ENCODE results near the gene ZFYVE28. TPM values are rescaled to one million over a fixed set of nuclear protein-coding genes. Genes with fewer than 3 reads are reported as not detected.

Gene ZFYVE28
- polyA plus RNA-seq, 1 of the 3 experiments (the other 2 are of a cell fraction): 3.2 TPM

GRCh38 chr4:2318476-2318875 lies 100.0 kb downstream of the ZFYVE28 start:
- H3K9me3 ChIP-seq: no peaks in the 10 kb centered on the region
- no peaks in the 10 kb centered on the region for H3F3A ChIP-seq (replicated peaks; ENCODE audit: insufficient read depth)
- no peaks in the 10 kb centered on the region for H3K79me2 ChIP-seq (ENCODE audit: insufficient read depth)
- WGBS (ENCODE audit: low lambda C conversion rate): 83% methylated on average over 6 of the region's 12 CpGs
- H2AFZ ChIP-seq (ENCODE audit: low read depth): no peak overlapping the region
- CTCF ChIA-PET: interaction anchor here (0.7 to 1.1 kb wide), 3 partner anchors 9 to 98 kb away, joined by 3 read pairs; no protein-coding TSS in a partner anchor
- no peaks in the 10 kb centered on the region for H3K27me3 ChIP-seq (ENCODE audit: insufficient read depth)
- no peaks in the 10 kb centered on the region for H3K4me1 ChIP-seq (ENCODE audit: control insufficient read depth in 1 of 2, insufficient read depth in 2 of 2, low read depth in 1 of 2, low read length in 1 of 2)
- no peak overlapping the region for H3K9ac ChIP-seq
- no peak overlapping the region for H3K4me2 ChIP-seq
- POLR2A ChIA-PET: no interaction called here
- DNase-seq: no peak
- no peak overlapping the region for H3K27ac ChIP-seq (ENCODE audit: low read depth in 2 of 2, low read length in 1 of 2)
- H3K4me3 ChIP-seq (ENCODE audit: low read depth in 2 of 2, low read length in 1 of 2): no peak overlapping the region
- no peaks in the 10 kb centered on the region for H3K9me2 ChIP-seq
- no peaks in the 10 kb centered on the region for H4K20me1 ChIP-seq (ENCODE audit: insufficient read depth)
- no peak for TF ChIP-seq TAF1 (IDR thresholded peaks at IDR 0.05; ENCODE audit: borderline replicate concordance, low read depth, low read length)
- no peak for TF ChIP-seq NFIC (IDR thresholded peaks at IDR 0.05; ENCODE audit: borderline replicate concordance)
- no peak for TF ChIP-seq IRF3 (IDR thresholded peaks at IDR 0.05; ENCODE audit: low read depth, low read length)
- TF ChIP-seq PBX3 (IDR thresholded peaks at IDR 0.05): no peak
- TF ChIP-seq FOXM1 (IDR thresholded peaks at IDR 0.05; ENCODE audit: low read depth): no peak
- TF ChIP-seq GATA2 (CRISPR knock-in tag; IDR thresholded peaks at IDR 0.05): no peak
- no peak for TF ChIP-seq ZBTB33 (IDR thresholded peaks at IDR 0.05; ENCODE audit: borderline replicate concordance, low read depth)
- no peak for TF ChIP-seq REST (IDR thresholded peaks at IDR 0.05; ENCODE audit: low read depth, low read length)
- TF ChIP-seq GABPA (IDR thresholded peaks at IDR 0.05; ENCODE audit: low read depth): no peak
- TF ChIP-seq TEAD4 (IDR thresholded peaks at IDR 0.05; ENCODE audit: borderline replicate concordance, insufficient read depth): no peak
- H3K36me3 ChIP-seq (replicated peaks in 1 of 2; ENCODE audit: control insufficient read depth in 1 of 2, insufficient read depth in 2 of 2, low read length in 1 of 2): no peaks in the 10 kb centered on the region

Measured in SK-N-SH (cell line).